GM12892 (cell line): ENCODE data around the gene DRG1.
"Not testable (repeated sequence)": the region's sequence is repeated elsewhere in the genome, so short reads cannot be mapped to it uniquely, and the experiment has no call there.

Source experiments
- DNase-seq: peaks from one replicate; pipeline ENCODE4 v3.0.0; 2011; ENCODE audit not compliant: insufficient read length
- FAIRE-seq: peaks from 2 replicates; lab custom pipeline; 2011; peaks lifted over from hg19 to GRCh38; lab: Jason Lieb, UNC
- POLR2A ChIP-seq: IDR thresholded peaks from 2 replicates; pipeline ENCODE4 v1.6.1; 2011; ENCODE audit warnings: low read depth, low read length, control low read depth
- POLR2AphosphoS5 ChIP-seq: IDR thresholded peaks from 2 replicates; pipeline ENCODE4 v1.6.1; 2011; ENCODE audit warnings: low read depth, low read length, control low read depth
- TAF1 ChIP-seq: IDR thresholded peaks from 2 replicates; pipeline ENCODE4 v1.6.1; 2011; ENCODE audit warnings: low read depth, mild to moderate bottlenecking, control low read depth, low read length, borderline replicate concordance

Gene DRG1

GRCh38 chr22:31394326-31394725, 5.1 kb upstream of the DRG1 start:
- TF ChIP-seq TAF1 (no peak), POLR2AphosphoS5 (no peak), POLR2A (no peak)
- DNase-seq: no peak
- no peak for FAIRE-seq

GRCh38 chr22:31398231-31398630, 1.2 kb upstream of the DRG1 start:
- DNase-seq (no peak), FAIRE-seq (no peak)
- no peak for TF ChIP-seq POLR2AphosphoS5
- TF ChIP-seq TAF1: no peak
- TF ChIP-seq POLR2A: no peak

GRCh38 chr22:31400023-31400397, 606 bp downstream of the DRG1 start:
- DNase-seq (no peak), FAIRE-seq (no peak)
- TF ChIP-seq POLR2AphosphoS5 (no peak), POLR2A (no peak), TAF1 (no peak)

- FAIRE-seq, DNase-seq: not testable (repeated sequence)
Measured at GRCh38 chr22:31402350-31402749, 2.9 kb downstream of the DRG1 start.

GRCh38 chr22:31425331-31426050, 26.1 kb downstream of the DRG1 start:
- no peak for FAIRE-seq
- no peak for TF ChIP-seq TAF1
- no peak for TF ChIP-seq POLR2AphosphoS5
- no peak for TF ChIP-seq POLR2A
- DNase-seq: no peak

GRCh38 chr22:31431950-31432349, 32.5 kb downstream of the DRG1 start:
- TF ChIP-seq POLR2A: no peak
- no peak for TF ChIP-seq TAF1
- TF ChIP-seq POLR2AphosphoS5: no peak
- FAIRE-seq: no peak
- DNase-seq: no peak

- FAIRE-seq: no peak
- no peak for DNase-seq
- no peak for TF ChIP-seq POLR2A
- no peak for TF ChIP-seq POLR2AphosphoS5
- no peak for TF ChIP-seq TAF1
Measured at GRCh38 chr22:31436132-31436531, 36.7 kb downstream of the DRG1 start.

GRCh38 chr22:31439808-31440207, 40.4 kb downstream of the DRG1 start:
- FAIRE-seq: no peak

GRCh38 chr22:31440681-31441080, 41.3 kb downstream of the DRG1 start:
- FAIRE-seq (no peak), DNase-seq (no peak)
- no peak for TF ChIP-seq POLR2AphosphoS5
- no peak for TF ChIP-seq TAF1
- no peak for TF ChIP-seq POLR2A

More at GRCh38 chr22:31439808-31440207, 40.4 kb downstream of the DRG1 start:
- no peak for DNase-seq
- no peak for TF ChIP-seq POLR2AphosphoS5
- no peak for TF ChIP-seq POLR2A
- no peak for TF ChIP-seq TAF1

GRCh38 chr22:31441652-31442051, 42.2 kb downstream of the DRG1 start:
- FAIRE-seq: no peak
- TF ChIP-seq POLR2AphosphoS5 (no peak), TAF1 (no peak), POLR2A (no peak)

GRCh38 chr22:31442768-31443489, 43.5 kb downstream of the DRG1 start:
- FAIRE-seq: no peak
- no peak for TF ChIP-seq TAF1
- no peak for DNase-seq

More at GRCh38 chr22:31441652-31442051, 42.2 kb downstream of the DRG1 start:
- DNase-seq: no peak

GRCh38 chr22:31443516-31443915, 44.1 kb downstream of the DRG1 start:
- no peak for FAIRE-seq
- TF ChIP-seq POLR2AphosphoS5: no peak
- TF ChIP-seq POLR2A: no peak
- TF ChIP-seq TAF1: no peak
- no peak for DNase-seq
